Measurements from ENCODE around the gene PSD2.

PSD2 gene

GRCh38 chr5:139795074-139796001, at the start of gene PSD2:
TSS of gene PSD2 (plus strand) at chr5:139795808. CDS start at chr5:139809441, 13,633 bp downstream.
- DNase-seq (ENCODE audit: low read depth): no peak
- H3K4me3 ChIP-seq (ENCODE audit: low read depth, low read length): peak within 1 kb of the TSS; percentile 22

DNA sequence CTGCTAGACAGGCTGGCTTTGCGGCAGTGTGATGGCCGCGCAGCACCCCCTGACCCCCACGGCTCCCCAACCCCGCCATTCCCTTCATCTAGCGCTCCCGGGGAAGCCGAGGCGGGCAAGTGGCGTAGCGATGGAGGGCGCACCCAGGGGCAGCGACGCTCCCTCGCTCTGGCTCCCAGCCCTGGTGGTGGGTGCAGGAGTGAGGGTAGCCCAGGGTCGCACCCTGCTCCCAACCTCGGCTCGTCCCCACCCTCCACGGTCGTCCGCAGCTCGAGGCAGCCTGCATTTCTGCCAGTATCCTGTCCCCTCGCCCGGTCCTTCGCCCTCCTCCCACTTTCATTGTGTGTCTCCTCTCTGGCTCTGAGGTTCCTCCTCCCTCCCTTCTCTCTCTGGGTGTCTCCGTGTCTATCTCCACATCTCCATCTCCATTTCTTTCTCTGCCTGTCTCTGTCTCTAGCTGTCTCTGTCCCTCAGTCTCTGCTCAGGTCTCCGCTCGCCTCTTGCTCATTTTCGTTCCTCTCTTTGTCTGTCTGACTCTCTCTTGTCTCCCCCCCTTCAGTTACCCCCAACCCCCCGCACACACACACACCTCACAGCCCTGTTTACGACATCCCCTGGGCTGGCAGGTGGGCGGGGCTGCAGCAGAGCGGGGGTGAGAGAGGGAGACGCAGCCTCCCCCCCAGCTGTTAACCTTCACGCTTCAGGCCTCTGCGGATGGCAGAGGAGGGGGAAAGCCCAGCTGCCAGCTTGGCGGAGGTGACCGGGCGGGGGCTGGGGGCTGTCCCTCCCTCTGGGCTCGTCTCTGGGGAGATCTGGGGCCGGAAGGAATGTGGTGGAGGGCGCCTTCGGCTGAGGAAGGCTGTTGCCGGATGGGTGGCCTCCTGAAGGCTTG, 48.7 kb upstream of the PSD2 start:
- H3K4me3 ChIP-seq (ENCODE audit: low read depth, low read length): peak overlapping the region; percentile 33
- DNase-seq (ENCODE audit: low read depth): peak; percentile 55

- H3K4me3 ChIP-seq (ENCODE audit: low read depth, low read length): peak overlapping the region; percentile 33
- peak; percentile 75 for DNase-seq (ENCODE audit: low read depth)
Observed at GRCh38 chr5:139747583-139748504, 47.8 kb upstream of the PSD2 start.

DNA sequence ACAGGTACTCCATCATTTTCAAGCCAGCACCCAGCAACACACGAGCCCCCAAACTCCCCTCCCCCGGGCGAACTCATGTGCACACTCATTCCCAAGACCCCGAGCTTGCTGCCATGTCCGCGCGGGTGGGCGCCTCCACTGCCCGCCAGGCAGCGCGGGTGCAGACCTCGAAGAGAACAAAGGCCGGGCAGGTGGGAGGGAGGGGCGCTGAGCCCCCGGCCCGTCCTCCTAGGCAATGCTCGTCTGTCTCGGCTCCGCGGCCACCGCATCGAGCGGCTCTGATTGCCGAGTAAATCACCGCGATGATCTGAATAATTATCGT, 47.1 kb upstream of the PSD2 start:
- no peak overlapping the region for H3K4me3 ChIP-seq (ENCODE audit: low read depth, low read length)
- no peak for DNase-seq (ENCODE audit: low read depth)

GRCh38 chr5:139749242-139749641, 46.4 kb upstream of the PSD2 start:
- H3K4me3 ChIP-seq (ENCODE audit: low read depth, low read length): no peak overlapping the region
- no peak for DNase-seq (ENCODE audit: low read depth)

DNA sequence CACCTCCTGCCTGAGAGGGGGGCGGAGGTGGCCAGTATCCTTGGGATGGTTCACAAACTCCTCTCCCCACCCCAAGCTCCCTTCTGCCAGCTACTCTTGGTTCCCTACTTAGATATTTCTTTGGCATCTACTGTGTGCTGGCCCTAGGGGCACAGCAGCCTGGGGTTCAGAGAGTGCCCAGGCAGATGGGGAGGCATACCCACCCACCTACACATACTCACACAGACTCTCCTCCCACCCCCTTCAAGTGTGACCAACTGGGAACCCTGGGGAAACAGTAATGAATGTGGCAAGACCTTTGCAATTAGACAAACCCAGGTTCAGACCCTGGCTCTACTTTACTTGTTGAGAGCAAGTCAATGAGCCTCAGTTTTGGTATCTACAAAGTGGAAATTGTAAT, 44.4 kb upstream of the PSD2 start:
- H3K4me3 ChIP-seq (ENCODE audit: low read depth, low read length): no peak overlapping the region
- no peak for DNase-seq (ENCODE audit: low read depth)

GRCh38 chr5:139752506-139753473, 42.8 kb upstream of the PSD2 start:
- no peak overlapping the region for H3K4me3 ChIP-seq (ENCODE audit: low read depth, low read length)
- DNase-seq (ENCODE audit: low read depth): no peak

- H3K4me3 ChIP-seq (ENCODE audit: low read depth, low read length): peak overlapping the region; percentile 32
- no peak for DNase-seq (ENCODE audit: low read depth)
Observed at GRCh38 chr5:139755892-139756671, 39.5 kb upstream of the PSD2 start.

- no peak for DNase-seq (ENCODE audit: low read depth)
Observed at GRCh38 chr5:139756971-139757370, 38.6 kb upstream of the PSD2 start.

DNA sequence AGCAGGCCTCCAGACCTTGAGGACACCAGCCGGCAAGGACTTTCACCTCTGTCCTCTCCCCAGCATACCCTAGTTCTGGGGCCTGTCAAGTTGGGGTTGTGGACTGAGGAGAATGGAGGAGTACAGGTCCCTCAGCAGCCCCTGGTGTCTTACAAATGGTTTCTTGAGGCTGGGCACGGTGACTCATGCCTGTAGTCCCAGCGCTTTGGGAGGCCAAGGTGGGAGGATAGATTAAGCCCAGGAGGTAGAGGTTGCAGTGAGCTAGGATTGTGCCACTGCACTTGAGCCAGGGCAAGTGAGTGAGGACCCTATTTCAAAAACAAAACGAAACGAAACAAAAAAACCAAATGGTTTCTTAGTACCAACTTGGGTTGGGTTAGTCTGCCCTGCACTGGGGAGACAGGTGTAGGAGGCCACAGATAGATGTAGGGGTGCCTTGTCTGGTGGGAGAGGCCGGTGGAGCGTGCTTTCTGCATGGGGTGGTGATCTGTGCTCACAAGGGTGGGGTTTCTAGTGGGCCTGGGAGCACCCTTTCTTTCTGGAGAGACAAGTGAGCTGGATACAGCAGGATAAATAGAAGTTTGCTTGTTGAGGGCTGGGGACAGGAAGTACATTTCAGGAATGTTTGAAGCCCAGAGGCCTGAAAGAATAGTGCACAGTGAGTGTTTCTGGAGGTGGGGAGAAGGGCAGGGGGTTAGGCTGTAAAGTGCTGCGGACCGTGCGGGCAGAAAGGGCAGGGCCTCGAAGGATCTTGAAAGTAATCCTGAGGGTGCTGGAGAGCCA, 37.7 kb upstream of the PSD2 start:
- DNase-seq (ENCODE audit: low read depth): no peak

More at GRCh38 chr5:139756971-139757370, 38.6 kb upstream of the PSD2 start:
- H3K4me3 ChIP-seq (ENCODE audit: low read depth, low read length): no peak overlapping the region

DNA sequence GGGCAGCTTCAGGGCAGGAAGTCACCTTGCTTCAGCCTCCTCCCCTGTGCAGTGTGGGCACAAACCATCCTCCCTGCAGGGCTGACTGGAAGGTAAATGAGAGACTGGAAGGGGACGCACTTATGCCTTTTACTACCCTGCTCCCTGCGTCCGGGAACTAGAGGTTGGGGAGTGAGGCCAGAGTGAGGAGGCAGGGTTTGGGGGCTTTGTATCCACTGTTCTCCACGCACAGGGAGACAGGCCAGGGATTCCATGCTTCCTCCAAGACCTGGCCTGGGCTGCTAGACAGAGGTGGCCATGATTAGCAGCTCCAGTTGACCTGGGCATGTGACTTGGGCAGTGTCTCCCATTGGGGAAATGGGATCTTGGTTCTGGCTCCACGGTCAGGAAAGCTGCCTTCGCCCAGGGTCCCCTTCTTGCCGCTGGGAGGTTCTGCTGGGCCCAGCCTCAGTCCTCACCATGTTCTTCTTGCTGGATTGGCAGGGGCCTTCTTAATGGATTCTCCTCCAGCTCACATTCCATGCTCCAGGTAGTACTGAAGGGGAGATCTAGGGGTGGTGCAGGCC, 37.0 kb upstream of the PSD2 start:
- no peak for DNase-seq (ENCODE audit: low read depth)
- no peak overlapping the region for H3K4me3 ChIP-seq (ENCODE audit: low read depth, low read length)

More for the DNA sequence above, 37.7 kb upstream of the PSD2 start:
- H3K4me3 ChIP-seq (ENCODE audit: low read depth, low read length): no peak overlapping the region

- no peak overlapping the region for H3K4me3 ChIP-seq (ENCODE audit: low read depth, low read length)
- no peak for DNase-seq (ENCODE audit: low read depth)
Observed at GRCh38 chr5:139759219-139759721, 36.3 kb upstream of the PSD2 start.

GRCh38 chr5:139760066-139761056, 35.2 kb upstream of the PSD2 start:
- H3K4me3 ChIP-seq (ENCODE audit: low read depth, low read length): no peak overlapping the region
- no peak for DNase-seq (ENCODE audit: low read depth)

GRCh38 chr5:139761057-139761450, 34.6 kb upstream of the PSD2 start:
- DNase-seq (ENCODE audit: low read depth): no peak
- H3K4me3 ChIP-seq (ENCODE audit: low read depth, low read length): no peak overlapping the region

DNA sequence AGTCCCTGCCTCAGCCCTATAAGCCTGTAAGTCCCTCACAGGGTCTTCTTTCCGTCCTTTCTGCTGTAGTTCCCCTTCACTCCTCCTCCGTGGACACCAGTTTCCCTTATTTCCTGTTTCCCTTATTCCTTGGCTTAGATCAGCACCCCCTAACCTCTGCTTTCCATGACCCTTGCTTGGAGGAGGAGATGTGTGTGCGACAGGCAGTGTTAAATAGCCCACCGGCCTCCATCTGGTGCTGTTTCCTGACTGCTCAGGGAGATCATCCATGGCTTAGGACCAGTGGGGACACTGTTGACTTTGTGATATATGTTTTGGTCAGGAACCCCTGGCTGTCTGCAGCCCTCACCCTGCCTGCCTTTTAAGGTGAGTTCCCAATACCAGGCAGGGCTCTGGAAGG, 34.1 kb upstream of the PSD2 start:
- no peak overlapping the region for H3K4me3 ChIP-seq (ENCODE audit: low read depth, low read length)
- no peak for DNase-seq (ENCODE audit: low read depth)
